ENCODE results near the gene MTR.

MTR gene

GRCh38 chr1:236795035-236795756 is at the start of gene MTR:
TSS of gene MTR (plus strand) at chr1:236795292. CDS start at chr1:236795704, 412 bp downstream.
- Histone ChIP-seq H3K36me3 (ENCODE audit: control insufficient read depth, insufficient read depth, low read length) (no peaks in the 10 kb centered on the region), H3K27me3 (ENCODE audit: control insufficient read depth, insufficient read depth, low read length) (no peaks in the 10 kb centered on the region), H3K9me3 (ENCODE audit: control insufficient read depth, insufficient read depth, low read length) (no peaks in the 10 kb centered on the region), H3K4me3 (ENCODE audit: low read depth, low read length) (peak within 1 kb of the TSS; percentile 78), H3K4me1 (ENCODE audit: control insufficient read depth, insufficient read depth, low read length) (no peaks in the 10 kb centered on the region), H3K9ac (ENCODE audit: low read depth, low read length) (peak within 1 kb of the TSS; percentile 54)

- Histone ChIP-seq H3K36me3 (ENCODE audit: control insufficient read depth, insufficient read depth, low read length) (no peaks in the 10 kb centered on the region), H3K4me1 (ENCODE audit: control insufficient read depth, insufficient read depth, low read length) (no peaks in the 10 kb centered on the region), H3K4me3 (ENCODE audit: low read depth, low read length) (no peak overlapping the region), H3K9me3 (ENCODE audit: control insufficient read depth, insufficient read depth, low read length) (no peaks in the 10 kb centered on the region), H3K27me3 (ENCODE audit: control insufficient read depth, insufficient read depth, low read length) (no peaks in the 10 kb centered on the region), H3K9ac (ENCODE audit: low read depth, low read length) (no peak overlapping the region)
Observed at GRCh38 chr1:236746785-236747184, 48.3 kb upstream of the MTR start.

- Histone ChIP-seq H3K4me1 (ENCODE audit: control insufficient read depth, insufficient read depth, low read length) (no peaks in the 10 kb centered on the region), H3K36me3 (ENCODE audit: control insufficient read depth, insufficient read depth, low read length) (no peaks in the 10 kb centered on the region), H3K9me3 (ENCODE audit: control insufficient read depth, insufficient read depth, low read length) (no peaks in the 10 kb centered on the region), H3K4me3 (ENCODE audit: low read depth, low read length) (no peak overlapping the region), H3K9ac (ENCODE audit: low read depth, low read length) (no peak overlapping the region), H3K27me3 (ENCODE audit: control insufficient read depth, insufficient read depth, low read length) (no peaks in the 10 kb centered on the region)
Observed at GRCh38 chr1:236747311-236747985, 47.6 kb upstream of the MTR start.

- no peaks in the 10 kb centered on the region for H3K4me1 ChIP-seq (ENCODE audit: control insufficient read depth, insufficient read depth, low read length)
- no peaks in the 10 kb centered on the region for H3K9me3 ChIP-seq (ENCODE audit: control insufficient read depth, insufficient read depth, low read length)
- H3K4me3 ChIP-seq (ENCODE audit: low read depth, low read length) = no peak overlapping the region
- H3K9ac ChIP-seq (ENCODE audit: low read depth, low read length) = no peak overlapping the region
- H3K36me3 ChIP-seq (ENCODE audit: control insufficient read depth, insufficient read depth, low read length) = no peaks in the 10 kb centered on the region
- H3K27me3 ChIP-seq (ENCODE audit: control insufficient read depth, insufficient read depth, low read length) = no peaks in the 10 kb centered on the region
Observed at GRCh38 chr1:236748268-236748870, 46.7 kb upstream of the MTR start.

GRCh38 chr1:236750928-236751327 is 44.2 kb upstream of the MTR start:
- no peak overlapping the region for H3K4me3 ChIP-seq (ENCODE audit: low read depth, low read length)

GRCh38 chr1:236751385-236751784 is 43.7 kb upstream of the MTR start:
- Histone ChIP-seq H3K9ac (ENCODE audit: low read depth, low read length) (no peak overlapping the region), H3K4me1 (ENCODE audit: control insufficient read depth, insufficient read depth, low read length) (no peaks in the 10 kb centered on the region), H3K4me3 (ENCODE audit: low read depth, low read length) (no peak overlapping the region), H3K9me3 (ENCODE audit: control insufficient read depth, insufficient read depth, low read length) (no peaks in the 10 kb centered on the region), H3K36me3 (ENCODE audit: control insufficient read depth, insufficient read depth, low read length) (no peaks in the 10 kb centered on the region), H3K27me3 (ENCODE audit: control insufficient read depth, insufficient read depth, low read length) (no peaks in the 10 kb centered on the region)

More at GRCh38 chr1:236750928-236751327, 44.2 kb upstream of the MTR start:
- H3K4me1 ChIP-seq (ENCODE audit: control insufficient read depth, insufficient read depth, low read length) = no peaks in the 10 kb centered on the region
- no peaks in the 10 kb centered on the region for H3K9me3 ChIP-seq (ENCODE audit: control insufficient read depth, insufficient read depth, low read length)
- H3K36me3 ChIP-seq (ENCODE audit: control insufficient read depth, insufficient read depth, low read length) = no peaks in the 10 kb centered on the region
- H3K9ac ChIP-seq (ENCODE audit: low read depth, low read length) = no peak overlapping the region
- H3K27me3 ChIP-seq (ENCODE audit: control insufficient read depth, insufficient read depth, low read length) = no peaks in the 10 kb centered on the region

- H3K9me3 ChIP-seq (ENCODE audit: control insufficient read depth, insufficient read depth, low read length) = no peaks in the 10 kb centered on the region
- H3K36me3 ChIP-seq (ENCODE audit: control insufficient read depth, insufficient read depth, low read length) = no peaks in the 10 kb centered on the region
Observed at GRCh38 chr1:236751935-236752334, 43.2 kb upstream of the MTR start.

GRCh38 chr1:236753516-236753915 is 41.6 kb upstream of the MTR start:
- Histone ChIP-seq H3K4me3 (ENCODE audit: low read depth, low read length) (no peak overlapping the region), H3K9ac (ENCODE audit: low read depth, low read length) (no peak overlapping the region), H3K27me3 (ENCODE audit: control insufficient read depth, insufficient read depth, low read length) (no peaks in the 10 kb centered on the region), H3K9me3 (ENCODE audit: control insufficient read depth, insufficient read depth, low read length) (no peaks in the 10 kb centered on the region), H3K4me1 (ENCODE audit: control insufficient read depth, insufficient read depth, low read length) (no peaks in the 10 kb centered on the region), H3K36me3 (ENCODE audit: control insufficient read depth, insufficient read depth, low read length) (no peaks in the 10 kb centered on the region)

More at GRCh38 chr1:236751935-236752334, 43.2 kb upstream of the MTR start:
- Histone ChIP-seq H3K9ac (ENCODE audit: low read depth, low read length) (no peak overlapping the region), H3K27me3 (ENCODE audit: control insufficient read depth, insufficient read depth, low read length) (no peaks in the 10 kb centered on the region), H3K4me3 (ENCODE audit: low read depth, low read length) (no peak overlapping the region), H3K4me1 (ENCODE audit: control insufficient read depth, insufficient read depth, low read length) (no peaks in the 10 kb centered on the region)

GRCh38 chr1:236753964-236754363 is 41.1 kb upstream of the MTR start:
- no peaks in the 10 kb centered on the region for H3K9me3 ChIP-seq (ENCODE audit: control insufficient read depth, insufficient read depth, low read length)
- H3K4me1 ChIP-seq (ENCODE audit: control insufficient read depth, insufficient read depth, low read length) = no peaks in the 10 kb centered on the region
- H3K4me3 ChIP-seq (ENCODE audit: low read depth, low read length) = no peak overlapping the region
- H3K27me3 ChIP-seq (ENCODE audit: control insufficient read depth, insufficient read depth, low read length) = no peaks in the 10 kb centered on the region
- no peaks in the 10 kb centered on the region for H3K36me3 ChIP-seq (ENCODE audit: control insufficient read depth, insufficient read depth, low read length)
- no peak overlapping the region for H3K9ac ChIP-seq (ENCODE audit: low read depth, low read length)

GRCh38 chr1:236754525-236755210 is 40.4 kb upstream of the MTR start:
- Histone ChIP-seq H3K4me3 (ENCODE audit: low read depth, low read length) (no peak overlapping the region), H3K9me3 (ENCODE audit: control insufficient read depth, insufficient read depth, low read length) (no peaks in the 10 kb centered on the region), H3K9ac (ENCODE audit: low read depth, low read length) (no peak overlapping the region), H3K36me3 (ENCODE audit: control insufficient read depth, insufficient read depth, low read length) (no peaks in the 10 kb centered on the region), H3K4me1 (ENCODE audit: control insufficient read depth, insufficient read depth, low read length) (no peaks in the 10 kb centered on the region), H3K27me3 (ENCODE audit: control insufficient read depth, insufficient read depth, low read length) (no peaks in the 10 kb centered on the region)

GRCh38 chr1:236757640-236758039 is 37.5 kb upstream of the MTR start:
- H3K9ac ChIP-seq (ENCODE audit: low read depth, low read length) = no peak overlapping the region
- no peaks in the 10 kb centered on the region for H3K36me3 ChIP-seq (ENCODE audit: control insufficient read depth, insufficient read depth, low read length)
- no peaks in the 10 kb centered on the region for H3K27me3 ChIP-seq (ENCODE audit: control insufficient read depth, insufficient read depth, low read length)
- H3K9me3 ChIP-seq (ENCODE audit: control insufficient read depth, insufficient read depth, low read length) = no peaks in the 10 kb centered on the region
- H3K4me1 ChIP-seq (ENCODE audit: control insufficient read depth, insufficient read depth, low read length) = no peaks in the 10 kb centered on the region
- no peak overlapping the region for H3K4me3 ChIP-seq (ENCODE audit: low read depth, low read length)

Data from iPS-15b (cell line).